SK-N-SH (cell line): ENCODE measurements around the gene THOC6. TPM values are rescaled to one million over a fixed set of nuclear protein-coding genes. Genes with fewer than 3 reads are reported as not detected.

Source experiments
- CTCF ChIA-PET: fragments of 300-600, 350-600 bp; formaldehyde crosslinking; extraction: SDS; loops from one replicate; lab custom pipeline; 2021; lab: Yijun Ruan, JAX
- POLR2A ChIA-PET: fragments of 350-600 bp; sonication (Branson Sonifier 250); formaldehyde crosslinking; extraction: SDS; loops from one replicate; lab custom pipeline; 2020; ENCODE audit warnings: antibody characterized with exemption, inconsistent platforms; lab: Yijun Ruan, JAX
- DNase-seq: peaks from one replicate; pipeline ENCODE4 v3.0.0; 2012
- H2AFZ ChIP-seq: fragments of 200-600 bp; sonication (generic); 2 replicates; pipeline ENCODE4 v1.8.1; 2016; ENCODE audit warnings: antibody characterized with exemption, mild to moderate bottlenecking, low read depth
- H3F3A ChIP-seq: fragments of 200-600 bp; sonication (generic); replicated peaks from 2 replicates; pipeline ENCODE3; 2016; ENCODE audit warnings: antibody characterized with exemption, mild to moderate bottlenecking; ENCODE audit not compliant: insufficient read depth
- H3K27ac ChIP-seq, 2 experiments: fragments of 200-500 bp in 1 of 2; fragments of 200-600 bp in 1 of 2; sonication (Bioruptor generic) in 1 of 2; sonication (generic), shearing (Covaris generic) in 1 of 2; 2 replicates each; pipeline versions ENCODE4 v1.5.1 to v1.6.1; 2014 to 2016; ENCODE audit warnings: low read depth in 2 of 2, inconsistent platforms in 1 of 2, low read length in 1 of 2, mild to moderate bottlenecking in 1 of 2, mixed read lengths in 1 of 2
- H3K27me3 ChIP-seq: fragments of 200-600 bp; sonication (generic), shearing (Covaris generic); 2 replicates; pipeline ENCODE4 v1.6.1; 2016; ENCODE audit warnings: mixed run types; ENCODE audit not compliant: insufficient read depth
- H3K36me3 ChIP-seq, 2 experiments: fragments of 200-500 bp in 1 of 2; fragments of 200-600 bp in 1 of 2; sonication (Bioruptor generic) in 1 of 2; sonication (generic) in 1 of 2; replicated peaks in 1 of 2; 2 replicates each; pipeline versions ENCODE3 to v1.5.1; 2014 to 2016; ENCODE audit warnings: low read length in 1 of 2, mild to moderate bottlenecking in 1 of 2; ENCODE audit not compliant: insufficient read depth in 2 of 2, control insufficient read depth in 1 of 2
- H3K4me1 ChIP-seq, 2 experiments: fragments of 200-500 bp in 1 of 2; fragments of 200-600 bp in 1 of 2; sonication (Bioruptor generic) in 1 of 2; sonication (generic), shearing (Covaris generic) in 1 of 2; 2 replicates each; pipeline versions ENCODE4 v1.5.1 to v1.6.1; 2014 to 2016; ENCODE audit warnings: low read depth in 1 of 2, low read length in 1 of 2, mixed run types in 1 of 2; ENCODE audit not compliant: insufficient read depth in 2 of 2, control insufficient read depth in 1 of 2
- H3K4me2 ChIP-seq: fragments of 200-600 bp; sonication (generic), shearing (Covaris generic); 2 replicates; pipeline ENCODE4 v1.6.1; 2017; ENCODE audit warnings: mixed run types
- H3K4me3 ChIP-seq, 2 experiments: fragments of 200-500 bp in 1 of 2; fragments of 200-600 bp in 1 of 2; sonication (Bioruptor generic) in 1 of 2; sonication (generic), shearing (Covaris generic) in 1 of 2; 2 replicates each; pipeline versions ENCODE4 v1.5.1 to v1.8.1; 2014 to 2016; ENCODE audit warnings: low read depth in 2 of 2, inconsistent platforms in 1 of 2, low read length in 1 of 2, mild to moderate bottlenecking in 1 of 2, mixed read lengths in 1 of 2, moderate library complexity in 1 of 2
- H3K79me2 ChIP-seq: fragments of 200-600 bp; sonication (generic); 2 replicates; pipeline ENCODE4 v1.8.1; 2017; ENCODE audit warnings: mild to moderate bottlenecking; ENCODE audit not compliant: insufficient read depth
- H3K9ac ChIP-seq: fragments of 200-600 bp; sonication (generic); 2 replicates; pipeline ENCODE4 v1.6.1; 2017; ENCODE audit warnings: mixed run types
- H3K9me2 ChIP-seq: fragments of 200-600 bp; sonication (generic); 2 replicates; pipeline ENCODE4 v1.6.1; 2017; ENCODE audit warnings: mixed run types
- H3K9me3 ChIP-seq: fragments of 200-600 bp; sonication (generic); 2 replicates; pipeline ENCODE4 v1.6.1; 2017; ENCODE audit warnings: mixed run types, mild to moderate bottlenecking, moderate library complexity
- H4K20me1 ChIP-seq: fragments of 200-600 bp; sonication (generic); 2 replicates; pipeline ENCODE4 v1.6.1; 2017; ENCODE audit warnings: mild to moderate bottlenecking, mixed run types; ENCODE audit not compliant: insufficient read depth
- CHD2 ChIP-seq: fragments of 150-350 bp; IDR thresholded peaks from 2 replicates; pipeline ENCODE4 v1.6.1; 2018; ENCODE audit warnings: low read length; ENCODE audit not compliant: partially characterized antibody
- ELF1 ChIP-seq: IDR thresholded peaks from 2 replicates; pipeline ENCODE4 v1.4.0; 2012
- FOXM1 ChIP-seq: IDR thresholded peaks from 2 replicates; pipeline ENCODE4 v1.4.0; 2012; ENCODE audit warnings: low read depth, mild to moderate bottlenecking
- GABPA ChIP-seq: IDR thresholded peaks from 2 replicates; pipeline ENCODE4 v1.4.0; 2012; ENCODE audit warnings: low read depth, mild to moderate bottlenecking
- MAX ChIP-seq: IDR thresholded peaks from 2 replicates; pipeline ENCODE4 v1.4.0; 2012; ENCODE audit warnings: low read depth
- MEF2A ChIP-seq: IDR thresholded peaks from 2 replicates; pipeline ENCODE4 v1.4.0; 2012; ENCODE audit warnings: low read depth, borderline replicate concordance
- NFIC ChIP-seq: IDR thresholded peaks from 2 replicates; pipeline ENCODE4 v1.4.0; 2012; ENCODE audit warnings: borderline replicate concordance
- RFX5 ChIP-seq: IDR thresholded peaks from 2 replicates; pipeline ENCODE4 v1.6.1; 2012; ENCODE audit warnings: mild to moderate bottlenecking, improper control_type of control experiment, low read length
- RXRA ChIP-seq: IDR thresholded peaks from 2 replicates; pipeline ENCODE4 v1.4.0; 2012; ENCODE audit warnings: low read depth, mild to moderate bottlenecking, borderline replicate concordance
- SIN3A ChIP-seq: IDR thresholded peaks from 2 replicates; pipeline ENCODE4 v1.6.1; 2012; ENCODE audit warnings: low read depth, mild to moderate bottlenecking, low read length, moderate library complexity, borderline replicate concordance
- TEAD4 ChIP-seq: IDR thresholded peaks from 2 replicates; pipeline ENCODE4 v1.4.0; 2012; ENCODE audit warnings: mild to moderate bottlenecking, borderline replicate concordance; ENCODE audit not compliant: insufficient read depth
- ZBTB33 ChIP-seq: IDR thresholded peaks from 2 replicates; pipeline ENCODE4 v1.4.0; 2012; ENCODE audit warnings: low read depth, borderline replicate concordance
- WGBS: methylation state at CpG from one replicate; pipeline ENCODE4 v1.1.6; 2017; ENCODE audit warnings: low lambda C conversion rate; 5-methylcytosine and 5-hydroxymethylcytosine counted together
- polyA plus RNA-seq, 3 experiments: library from polyadenylated mRNA; depleted of rRNA; stranded (reverse); fragments of >200 nt; gene quantifications; 2 replicates each; pipeline ENCODE4 v1.2.3, GENCODE V29; 2012

Gene THOC6
- polyA plus RNA-seq, 1 of the 3 experiments (the other 2 are of a cell fraction), result 37.7 TPM

- TF ChIP-seq SIN3A (peak; percentile 64; the same call in 1 of the 2 replicates), RXRA (peak; percentile 62; the same call in 1 of the 2 replicates), MAX (no peak), CHD2 (no peak), TEAD4 (peak; percentile 97)
Observed at GRCh38 chr16:3022208-3022683, 1.6 kb upstream of the THOC6 start (continued).

- no peak overlapping the region for H2AFZ ChIP-seq
- ChIA-PET POLR2A (no interaction called here), CTCF (interaction anchor here (0.7 to 8.5 kb wide), 6 partner anchors 9 to 66 kb away, joined by 3 to 111 read pairs (median 4); no protein-coding TSS in a partner anchor)
- no peaks in the 10 kb centered on the region for H3K9me3 ChIP-seq
- TF ChIP-seq FOXM1 (0 out of 2 replicates have a peak, but pooled peaks have one; percentile 9), ELF1 (peak; percentile 8; the same call in 1 of the 2 replicates), TEAD4 (no peak), MEF2A (peak; percentile 31; the same call in 1 of the 2 replicates), ZBTB33 (0 out of 2 replicates have a peak, but pooled peaks have one; percentile 18), NFIC (no peak), GABPA (0 out of 2 replicates have a peak, but pooled peaks have one; percentile 3), MAX (no peak), RFX5 (no peak)
- no peaks in the 10 kb centered on the region for H3K27me3 ChIP-seq
- no peaks in the 10 kb centered on the region for H3K9me2 ChIP-seq
- H3K4me1 ChIP-seq, result peaks cover 8 to 33% of the 10 kb centered on the region in 2 experiments; a peak in 3 of 4 replicates
- H3K36me3 ChIP-seq, result peaks cover 21 to 26% of the 10 kb centered on the region in 2 experiments
- H3K4me2 ChIP-seq, result peak overlapping the region; percentile 99
- H3K79me2 ChIP-seq, result peaks cover 11% of the 10 kb centered on the region; the same call in 1 of the 2 replicates
- no peak for DNase-seq
- H4K20me1 ChIP-seq, result peaks cover 10% of the 10 kb centered on the region
- 7% methylated on average over 8 of the region's 8 CpGs for WGBS
- peaks cover 51% of the 10 kb centered on the region for H3F3A ChIP-seq
- H3K9ac ChIP-seq, result peak overlapping the region; percentile 100
- peak overlapping the region; percentile 80 to 88 for H3K4me3 ChIP-seq
- H3K27ac ChIP-seq, result peak overlapping the region; percentile 94 to 99
Observed at GRCh38 chr16:3022684-3023414, 986 bp upstream of the THOC6 start.
